ENCODE data around the gene ACVR2B. TPM values are rescaled to one million over a fixed set of nuclear protein-coding genes. Genes with fewer than 3 reads are reported as not detected.

Gene ACVR2B
- total and polyA plus RNA-seq, 7 donors: 0.59 to 11.9 (median 3.4) TPM

- Histone ChIP-seq H3K27ac (no peak overlapping the region), H3K9me3 (no peaks in the 10 kb centered on the region), H3K36me3 (ENCODE audit: insufficient read depth in 1 of 2, low read depth in 1 of 2) (peaks cover 0 to 7% of the 10 kb centered on the region in 2 donors), H3K27me3 (ENCODE audit: insufficient read depth in 3 of 3, low read length in 2 of 3) (no peaks in the 10 kb centered on the region), H3K4me1 (peaks cover 47% of the 10 kb centered on the region), H3K4me3 (no peak overlapping the region)
- no peak for TF ChIP-seq CTCF (IDR thresholded peaks at IDR 0.05)
- intact Hi-C loops (cut with DNase I): loop anchor here (10.0 kb wide), 3 partner anchors 78 to 348 kb away; no protein-coding TSS in a partner anchor
- ATAC-seq (peak in 3 of 4 donors; percentile 23 to 61 (median 46)), DNase-seq (no peak)
- 83 to 90% (median 90%) methylated on average over 2 of the region's 2 CpGs for WGBS, 3 donors
These were observed 19.5 kb downstream of the ACVR2B start for GRCh38 chr3:38473229-38473628.

GRCh38 chr3:38474928-38475605 lies 21.4 kb downstream of the ACVR2B start:
- WGBS, 3 donors: 89 to 92% (median 91%) methylated on average over 7 of the region's 7 CpGs
- intact Hi-C loops (cut with DNase I): loop anchor here (5.0 to 10.0 kb wide), 4 partner anchors 80 to 350 kb away; partner anchors contain the start of genes ACAA1 (in 1 of the 2) and MYD88 (in 1 of the 2)

GRCh38 chr3:38475716-38476115 lies 22.0 kb downstream of the ACVR2B start:
- no peak for DNase-seq
- H3K4me1 ChIP-seq: peaks cover 38% of the 10 kb centered on the region
- H3K27me3 ChIP-seq (ENCODE audit: insufficient read depth in 3 of 3, low read length in 2 of 3): no peaks in the 10 kb centered on the region
- no peak for ATAC-seq
- 79 to 82% (median 81%) methylated on average over 6 of the region's 6 CpGs for WGBS, 3 donors
- no peak overlapping the region for H3K4me3 ChIP-seq
- no peak for TF ChIP-seq CTCF (IDR thresholded peaks at IDR 0.05)
- no peak overlapping the region for H3K27ac ChIP-seq
- H3K9me3 ChIP-seq: no peaks in the 10 kb centered on the region
- H3K36me3 ChIP-seq (ENCODE audit: insufficient read depth in 1 of 2, low read depth in 1 of 2): peaks cover 0 to 28% of the 10 kb centered on the region in 2 donors
- intact Hi-C loops (cut with DNase I): loop anchor here (5.0 to 10.0 kb wide), 4 partner anchors 81 to 351 kb away; partner anchors contain the start of genes ACAA1 (in 1 of the 2) and MYD88 (in 1 of the 2)

More at GRCh38 chr3:38474928-38475605, 21.4 kb downstream of the ACVR2B start:
- Histone ChIP-seq H3K27me3 (ENCODE audit: insufficient read depth in 3 of 3, low read length in 2 of 3) (no peaks in the 10 kb centered on the region), H3K9me3 (no peaks in the 10 kb centered on the region), H3K4me3 (no peak overlapping the region), H3K36me3 (ENCODE audit: insufficient read depth in 1 of 2, low read depth in 1 of 2) (peaks cover 0 to 22% of the 10 kb centered on the region in 2 donors), H3K4me1 (peaks cover 38% of the 10 kb centered on the region), H3K27ac (no peak overlapping the region)
- TF ChIP-seq CTCF (IDR thresholded peaks at IDR 0.05): no peak
- DNase-seq (no peak), ATAC-seq (no peak)

GRCh38 chr3:38476157-38476756 lies 22.6 kb downstream of the ACVR2B start:
- Histone ChIP-seq H3K36me3 (ENCODE audit: insufficient read depth in 1 of 2, low read depth in 1 of 2) (peaks cover 0 to 33% of the 10 kb centered on the region in 2 donors), H3K9me3 (no peaks in the 10 kb centered on the region), H3K27ac (no peak overlapping the region), H3K27me3 (ENCODE audit: insufficient read depth in 3 of 3, low read length in 2 of 3) (no peaks in the 10 kb centered on the region), H3K4me1 (peaks cover 33% of the 10 kb centered on the region), H3K4me3 (no peak overlapping the region)
- TF ChIP-seq CTCF (IDR thresholded peaks at IDR 0.05): no peak
- DNase-seq (no peak), ATAC-seq (no peak)
- WGBS, 3 donors: 61 to 75% (median 72%) methylated on average over 5 of the region's 5 CpGs
- intact Hi-C loops (cut with DNase I): loop anchor here (5.0 to 10.0 kb wide), 4 partner anchors 81 to 351 kb away; partner anchors contain the start of genes ACAA1 (in 1 of the 2) and MYD88 (in 1 of the 2)

Data from psoas muscle (tissue), 8 donors.